Calu3 (cell line): ENCODE results near the gene GREB1L. TPM values are rescaled to one million over a fixed set of nuclear protein-coding genes. Genes with fewer than 3 reads are reported as not detected.

Experiments
- BruUV-seq: library from RNA; stranded (reverse); fragments of 400-500 nt; replicated peaks from 2 replicates; lab custom pipeline; 2021; lab: Mats Ljungman, UMichigan
- CTCF ChIA-PET: fragments of 300-600 bp; sonication (Branson Sonifier 250); formaldehyde crosslinking; loops from one replicate; lab custom pipeline; 2022; ENCODE audit warnings: antibody characterized with exemption; lab: Charles Lee
- DNase-seq: peaks from one replicate; pipeline ENCODE4 v3.0.0; 2022
- H3K27ac Mint-ChIP-seq: one replicate; pipeline ENCODE4 v1.8.0; 2022; ENCODE audit warnings: mixed read lengths; ENCODE audit not compliant: unreplicated experiment
- H3K27me3 Mint-ChIP-seq: one replicate; pipeline ENCODE4 v1.8.0; 2022; ENCODE audit warnings: mixed read lengths; ENCODE audit not compliant: unreplicated experiment
- H3K36me3 Mint-ChIP-seq: one replicate; pipeline ENCODE4 v1.8.0; 2022; ENCODE audit warnings: mild to moderate bottlenecking, moderate library complexity, mixed read lengths; ENCODE audit not compliant: insufficient read depth, unreplicated experiment
- H3K4me1 Mint-ChIP-seq: one replicate; pipeline ENCODE4 v1.8.0; 2022; ENCODE audit warnings: mild to moderate bottlenecking, low read depth, mixed read lengths; ENCODE audit not compliant: unreplicated experiment
- H3K4me3 Mint-ChIP-seq: one replicate; pipeline ENCODE4 v1.8.0; 2022; ENCODE audit warnings: mild to moderate bottlenecking, low read depth, moderate library complexity, mixed read lengths; ENCODE audit not compliant: unreplicated experiment
- H3K9me3 Mint-ChIP-seq: one replicate; pipeline ENCODE4 v1.8.0; 2022; ENCODE audit warnings: low read depth, mixed read lengths; ENCODE audit not compliant: unreplicated experiment
- intact Hi-C: fragments of 100-400 bp; cut with micrococcal nuclease; formaldehyde crosslinking; loops from one replicate; pipeline ENCODE4 v1.10.0; 2022; ENCODE audit not compliant: unreplicated experiment
- total RNA-seq: library from RNA; stranded (reverse); gene quantifications from 2 replicates; pipeline ENCODE4 v1.2.3, GENCODE V29; 2022
- TF ChIP-seq, protein P1 (sequence below): fragments of 200-600 bp; IDR thresholded peaks from one replicate; pipeline ENCODE4 v1.8.0; 2022; ENCODE audit warnings: antibody characterized with exemption; ENCODE audit not compliant: unreplicated experiment

Gene GREB1L
- total RNA-seq, 1 experiment from 2014 or later: 3.8 TPM

- BruUV-seq: no TSS peak
- intact Hi-C loops: loop anchor here (10.0 kb wide), 1 partner anchor 55 kb away; no protein-coding TSS in a partner anchor
These were observed 258.0 kb downstream of the GREB1L start for GRCh38 chr18:21499997-21500396.

GRCh38 chr18:21502661-21503060, 260.6 kb downstream of the GREB1L start:
- H3K9me3 Mint-ChIP-seq: no peaks in the 10 kb centered on the region
- peaks cover 4% of the 10 kb centered on the region for H3K36me3 Mint-ChIP-seq
- no peak for DNase-seq
- H3K4me1 Mint-ChIP-seq: no peaks in the 10 kb centered on the region
- BruUV-seq: no TSS peak
- intact Hi-C loops: no loop called here
- no peaks in the 10 kb centered on the region for H3K27me3 Mint-ChIP-seq
- H3K27ac Mint-ChIP-seq: no peak overlapping the region
- H3K4me3 Mint-ChIP-seq: no peak overlapping the region
- CTCF ChIA-PET: interaction anchor here (0.6 kb wide), 2 partner anchors 29 to 116 kb away, joined by 3 to 5 read pairs; no protein-coding TSS in a partner anchor
- TF ChIP-seq, protein P1, sequence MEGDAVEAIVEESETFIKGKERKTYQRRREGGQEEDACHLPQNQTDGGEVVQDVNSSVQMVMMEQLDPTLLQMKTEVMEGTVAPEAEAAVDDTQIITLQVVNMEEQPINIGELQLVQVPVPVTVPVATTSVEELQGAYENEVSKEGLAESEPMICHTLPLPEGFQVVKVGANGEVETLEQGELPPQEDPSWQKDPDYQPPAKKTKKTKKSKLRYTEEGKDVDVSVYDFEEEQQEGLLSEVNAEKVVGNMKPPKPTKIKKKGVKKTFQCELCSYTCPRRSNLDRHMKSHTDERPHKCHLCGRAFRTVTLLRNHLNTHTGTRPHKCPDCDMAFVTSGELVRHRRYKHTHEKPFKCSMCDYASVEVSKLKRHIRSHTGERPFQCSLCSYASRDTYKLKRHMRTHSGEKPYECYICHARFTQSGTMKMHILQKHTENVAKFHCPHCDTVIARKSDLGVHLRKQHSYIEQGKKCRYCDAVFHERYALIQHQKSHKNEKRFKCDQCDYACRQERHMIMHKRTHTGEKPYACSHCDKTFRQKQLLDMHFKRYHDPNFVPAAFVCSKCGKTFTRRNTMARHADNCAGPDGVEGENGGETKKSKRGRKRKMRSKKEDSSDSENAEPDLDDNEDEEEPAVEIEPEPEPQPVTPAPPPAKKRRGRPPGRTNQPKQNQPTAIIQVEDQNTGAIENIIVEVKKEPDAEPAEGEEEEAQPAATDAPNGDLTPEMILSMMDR: no peak

More at GRCh38 chr18:21499997-21500396, 258.0 kb downstream of the GREB1L start:
- no peak for DNase-seq
- Mint-ChIP-seq H3K4me3 (no peak overlapping the region), H3K4me1 (no peaks in the 10 kb centered on the region), H3K36me3 (peaks cover 4% of the 10 kb centered on the region), H3K27ac (no peak overlapping the region), H3K27me3 (no peaks in the 10 kb centered on the region), H3K9me3 (no peaks in the 10 kb centered on the region)
- TF ChIP-seq, protein P1: no peak
- CTCF ChIA-PET: interaction anchor here (0.6 kb wide), 1 partner anchor 239 kb away, joined by 3 read pairs; no protein-coding TSS in a partner anchor

DNA sequence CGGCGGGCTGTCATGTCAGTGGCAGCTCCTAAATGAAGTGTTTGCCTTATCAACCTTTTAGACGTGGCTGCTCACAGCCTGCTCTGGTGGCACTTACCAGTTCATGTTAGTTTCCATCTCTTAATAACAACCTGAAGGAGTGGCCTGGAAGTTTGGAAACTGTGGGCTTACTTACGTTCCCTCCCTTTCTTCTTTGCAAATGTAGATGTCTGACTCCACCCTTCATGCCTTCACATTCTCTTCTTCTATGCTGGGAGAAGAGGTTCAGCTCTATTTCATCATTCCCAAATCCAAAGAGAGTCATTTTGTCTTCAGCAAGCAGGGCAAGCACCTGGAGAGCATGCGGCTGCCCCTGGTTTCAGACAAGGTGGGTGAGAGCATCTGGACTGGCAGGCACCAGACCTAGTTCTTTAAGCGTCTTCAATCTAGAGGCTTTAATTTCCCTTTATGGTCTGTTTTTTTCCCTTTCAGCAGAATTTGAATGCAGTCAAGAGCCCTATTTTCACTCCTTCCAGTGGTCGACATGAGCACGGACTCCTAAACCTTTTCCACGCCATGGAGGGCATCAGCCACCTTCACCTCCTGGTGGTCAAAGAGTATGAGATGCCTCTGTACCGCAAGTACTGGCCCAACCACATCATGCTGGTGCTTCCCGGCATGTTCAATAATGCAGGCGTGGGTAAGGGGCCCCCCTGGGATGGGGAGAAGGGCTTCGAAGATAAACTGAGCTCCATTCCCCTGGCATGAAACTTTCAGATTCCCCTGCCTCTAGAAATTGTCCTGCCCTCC, 266.1 kb downstream of the GREB1L start:
- CTCF ChIA-PET: interaction anchor here (0.6 kb wide), 2 partner anchors 16 to 313 kb away, joined by 3 to 4 read pairs; no protein-coding TSS in a partner anchor
- Mint-ChIP-seq H3K9me3 (no peaks in the 10 kb centered on the region), H3K36me3 (peaks cover 2% of the 10 kb centered on the region), H3K27ac (no peak overlapping the region), H3K4me3 (no peak overlapping the region), H3K27me3 (no peaks in the 10 kb centered on the region), H3K4me1 (no peaks in the 10 kb centered on the region)
- intact Hi-C loops: no loop called here
- no TSS peak for BruUV-seq
- DNase-seq: no peak
- TF ChIP-seq, protein P1: no peak

GRCh38 chr18:21509062-21509461, 267.0 kb downstream of the GREB1L start:
- H3K4me1 Mint-ChIP-seq: no peaks in the 10 kb centered on the region
- intact Hi-C loops: no loop called here
- CTCF ChIA-PET: no interaction called here

More at GRCh38 chr18:21509062-21509461, 267.0 kb downstream of the GREB1L start:
- Mint-ChIP-seq H3K27me3 (no peaks in the 10 kb centered on the region), H3K4me3 (no peak overlapping the region), H3K9me3 (no peaks in the 10 kb centered on the region), H3K27ac (no peak overlapping the region), H3K36me3 (peaks cover 9% of the 10 kb centered on the region)
- TF ChIP-seq, protein P1: no peak
- BruUV-seq: no TSS peak
- no peak for DNase-seq
